Measurements from ENCODE around the gene MRAP.

MRAP gene

GRCh38 chr21:32298658-32299081 lies at the start of gene MRAP:
Gene MRAP (plus strand): TSS chr21:32298855. CDS start chr21:32298972, 117 bp downstream.
- no peak within 1 kb of the TSS for H3K4me3 ChIP-seq (ENCODE audit: low read depth, low read length)
- no peak for TF ChIP-seq CTCF (IDR thresholded peaks at IDR 0.05; ENCODE audit: low read depth, low read length)

GRCh38 chr21:32249511-32250280 lies 49.0 kb upstream of the MRAP start:
- H3K4me3 ChIP-seq (ENCODE audit: low read depth, low read length) = no peak overlapping the region
- no peak for TF ChIP-seq CTCF (IDR thresholded peaks at IDR 0.05; ENCODE audit: low read depth, low read length)

GRCh38 chr21:32252136-32252535 lies 46.5 kb upstream of the MRAP start:
- H3K4me3 ChIP-seq (ENCODE audit: low read depth, low read length) = no peak overlapping the region
- TF ChIP-seq CTCF (IDR thresholded peaks at IDR 0.05; ENCODE audit: low read depth, low read length) = no peak

GRCh38 chr21:32253215-32253641 lies 45.4 kb upstream of the MRAP start:
- H3K4me3 ChIP-seq (ENCODE audit: low read depth, low read length) = no peak overlapping the region
- no peak for TF ChIP-seq CTCF (IDR thresholded peaks at IDR 0.05; ENCODE audit: low read depth, low read length)

- no peak overlapping the region for H3K4me3 ChIP-seq (ENCODE audit: low read depth, low read length)
- TF ChIP-seq CTCF (IDR thresholded peaks at IDR 0.05; ENCODE audit: low read depth, low read length) = no peak
Measured at GRCh38 chr21:32256251-32256650, 42.4 kb upstream of the MRAP start.

GRCh38 chr21:32256873-32257620 lies 41.6 kb upstream of the MRAP start:
- no peak overlapping the region for H3K4me3 ChIP-seq (ENCODE audit: low read depth, low read length)
- TF ChIP-seq CTCF (IDR thresholded peaks at IDR 0.05; ENCODE audit: low read depth, low read length) = no peak

Measured in WI38 (cell line).